Prostate gland (tissue), 2 donors: ENCODE data around the gene IMPA2.
"Not testable (repeated sequence)": the region's sequence is repeated elsewhere in the genome, so short reads cannot be mapped to it uniquely, and the experiment has no call there.

Experiments used
- POLR2A ChIP-seq: fragments of 450-650 bp; IDR thresholded peaks from one replicate; pipeline ENCODE4 v1.6.1; 2016; ENCODE audit warnings: antibody characterized with exemption, mild to moderate bottlenecking
- POLR2AphosphoS5 ChIP-seq: sonication (generic); formaldehyde crosslinking; IDR thresholded peaks from one replicate; pipeline ENCODE4 v1.6.1; 2017; ENCODE audit warnings: antibody characterized with exemption
- TF ChIP-seq, protein P1 (sequence below), 4 experiments: fragments of 200-600 bp in 2 of 4; fragments of 450-650 bp in 2 of 4; sonication (generic) in 2 of 4; IDR thresholded peaks; 1 replicate in 3 of 4; 2 replicates in 1 of 4; pipeline ENCODE4 v1.5.1; 2016 to 2019; ENCODE audit warnings: antibody characterized with exemption in 4 of 4, mild to moderate bottlenecking in 2 of 4, moderate library complexity in 2 of 4

DNA sequence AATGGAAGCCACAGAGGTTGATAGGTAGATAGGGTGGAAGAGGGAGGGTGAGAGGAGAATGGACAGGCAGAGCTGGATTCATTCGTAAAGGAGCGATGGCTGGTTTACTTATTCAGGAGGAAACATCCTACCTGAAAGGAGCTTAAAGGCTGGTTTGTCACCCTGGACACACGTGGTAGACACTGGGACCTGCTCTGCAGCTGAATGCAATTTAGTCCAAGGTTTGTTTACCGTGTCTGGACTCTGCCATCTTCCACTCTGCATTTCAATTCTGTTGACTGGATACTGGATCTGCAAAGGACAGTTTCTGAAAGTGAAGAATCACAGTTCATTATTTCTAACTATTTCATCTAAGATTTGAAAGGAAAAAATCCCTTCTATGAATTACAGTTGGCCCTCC, 96.7 kb downstream of the IMPA2 start:
- TF ChIP-seq, protein P1, sequence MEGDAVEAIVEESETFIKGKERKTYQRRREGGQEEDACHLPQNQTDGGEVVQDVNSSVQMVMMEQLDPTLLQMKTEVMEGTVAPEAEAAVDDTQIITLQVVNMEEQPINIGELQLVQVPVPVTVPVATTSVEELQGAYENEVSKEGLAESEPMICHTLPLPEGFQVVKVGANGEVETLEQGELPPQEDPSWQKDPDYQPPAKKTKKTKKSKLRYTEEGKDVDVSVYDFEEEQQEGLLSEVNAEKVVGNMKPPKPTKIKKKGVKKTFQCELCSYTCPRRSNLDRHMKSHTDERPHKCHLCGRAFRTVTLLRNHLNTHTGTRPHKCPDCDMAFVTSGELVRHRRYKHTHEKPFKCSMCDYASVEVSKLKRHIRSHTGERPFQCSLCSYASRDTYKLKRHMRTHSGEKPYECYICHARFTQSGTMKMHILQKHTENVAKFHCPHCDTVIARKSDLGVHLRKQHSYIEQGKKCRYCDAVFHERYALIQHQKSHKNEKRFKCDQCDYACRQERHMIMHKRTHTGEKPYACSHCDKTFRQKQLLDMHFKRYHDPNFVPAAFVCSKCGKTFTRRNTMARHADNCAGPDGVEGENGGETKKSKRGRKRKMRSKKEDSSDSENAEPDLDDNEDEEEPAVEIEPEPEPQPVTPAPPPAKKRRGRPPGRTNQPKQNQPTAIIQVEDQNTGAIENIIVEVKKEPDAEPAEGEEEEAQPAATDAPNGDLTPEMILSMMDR (IDR thresholded peaks at IDR 0.05): not testable (repeated sequence)
- not testable (repeated sequence) for TF ChIP-seq POLR2A, POLR2AphosphoS5
